ENCODE data around the gene S100A3.

S100A3 gene

DNA sequence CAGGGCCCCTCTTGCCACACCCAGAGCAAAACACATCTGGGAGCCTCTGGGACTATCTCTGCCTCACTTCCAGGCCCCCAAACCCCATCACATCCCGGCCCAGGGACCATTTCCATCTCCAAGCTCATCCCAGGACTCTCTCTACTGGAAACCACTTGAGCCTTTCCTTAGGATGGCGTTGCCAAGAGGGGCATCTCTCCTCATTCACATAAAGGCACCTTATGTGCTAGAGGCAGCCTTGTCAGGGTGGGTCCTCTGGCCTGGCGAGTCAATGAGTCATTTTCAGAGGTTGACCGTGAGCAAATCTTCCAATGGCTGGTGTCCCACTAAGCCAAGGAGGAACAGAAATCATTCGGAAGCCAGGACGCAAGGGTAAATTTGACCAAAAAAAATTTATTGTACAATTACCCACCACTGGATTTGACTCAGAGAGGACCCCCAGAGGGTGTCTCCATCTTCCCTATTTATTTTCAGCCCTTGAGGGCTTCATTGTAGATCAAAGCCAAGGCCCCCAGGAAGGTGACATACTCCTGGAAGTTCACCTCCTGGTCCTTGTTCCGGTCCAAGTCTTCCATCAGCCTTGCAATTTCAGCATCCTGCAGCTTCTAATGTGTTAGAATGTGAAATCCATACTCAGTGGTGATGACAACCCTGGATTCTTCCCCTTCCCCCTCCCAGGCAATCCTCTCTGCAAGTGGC lies 14.7 kb downstream of the S100A3 start:
- intact Hi-C loops (cut with DNase I; ENCODE audit: low total_unique reads): no loop called here
- peak; percentile 67 to 70 for DNase-seq
- H3K4me3 ChIP-seq: peak overlapping the region; percentile 72 to 94
- TF ChIP-seq, protein P1, sequence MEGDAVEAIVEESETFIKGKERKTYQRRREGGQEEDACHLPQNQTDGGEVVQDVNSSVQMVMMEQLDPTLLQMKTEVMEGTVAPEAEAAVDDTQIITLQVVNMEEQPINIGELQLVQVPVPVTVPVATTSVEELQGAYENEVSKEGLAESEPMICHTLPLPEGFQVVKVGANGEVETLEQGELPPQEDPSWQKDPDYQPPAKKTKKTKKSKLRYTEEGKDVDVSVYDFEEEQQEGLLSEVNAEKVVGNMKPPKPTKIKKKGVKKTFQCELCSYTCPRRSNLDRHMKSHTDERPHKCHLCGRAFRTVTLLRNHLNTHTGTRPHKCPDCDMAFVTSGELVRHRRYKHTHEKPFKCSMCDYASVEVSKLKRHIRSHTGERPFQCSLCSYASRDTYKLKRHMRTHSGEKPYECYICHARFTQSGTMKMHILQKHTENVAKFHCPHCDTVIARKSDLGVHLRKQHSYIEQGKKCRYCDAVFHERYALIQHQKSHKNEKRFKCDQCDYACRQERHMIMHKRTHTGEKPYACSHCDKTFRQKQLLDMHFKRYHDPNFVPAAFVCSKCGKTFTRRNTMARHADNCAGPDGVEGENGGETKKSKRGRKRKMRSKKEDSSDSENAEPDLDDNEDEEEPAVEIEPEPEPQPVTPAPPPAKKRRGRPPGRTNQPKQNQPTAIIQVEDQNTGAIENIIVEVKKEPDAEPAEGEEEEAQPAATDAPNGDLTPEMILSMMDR (IDR thresholded peaks at IDR 0.05): no peak
- peaks cover 0 to 9% (median 9%) of the 10 kb centered on the region in 3 donors for H3K36me3 ChIP-seq
- peak overlapping the region; percentile 93 to 99 for H3K27ac ChIP-seq
- peaks cover 0 to 54% (median 34%) of the 10 kb centered on the region in 4 donors for H3K4me1 ChIP-seq
- H3K9me3 ChIP-seq: no peaks in the 10 kb centered on the region
- no peaks in the 10 kb centered on the region for H3K27me3 ChIP-seq

DNA sequence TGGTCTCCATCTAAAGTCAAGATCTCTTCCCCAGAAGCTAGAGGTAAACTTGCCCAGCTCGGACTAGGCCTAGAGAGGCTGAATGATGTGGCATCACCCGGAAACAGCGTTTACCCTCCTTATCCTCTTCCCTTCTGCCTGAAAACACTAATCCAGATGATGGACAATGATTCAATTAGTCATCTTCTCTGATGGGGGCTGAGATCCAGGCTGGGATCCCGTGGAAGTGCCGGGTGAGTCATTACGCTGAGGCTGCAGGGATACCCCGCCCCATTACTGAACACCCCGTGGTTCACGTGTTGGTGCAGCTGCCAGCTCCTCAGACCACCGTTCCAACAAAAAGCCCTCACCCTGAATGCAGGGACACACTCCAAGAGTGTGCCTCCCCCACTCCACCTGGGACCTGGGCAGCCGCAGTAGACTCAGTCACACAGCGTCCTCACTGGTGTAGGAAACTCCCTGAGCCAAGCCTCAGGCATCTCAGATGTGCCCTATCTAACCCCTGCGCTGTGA lies 15.3 kb downstream of the S100A3 start:
- DNase-seq: peak; percentile 84 to 88
- Histone ChIP-seq H3K36me3 (peaks cover 0 to 9% (median 9%) of the 10 kb centered on the region in 3 donors), H3K27me3 (no peaks in the 10 kb centered on the region), H3K4me3 (peak overlapping the region; percentile 72 to 94), H3K4me1 (peaks cover 0 to 54% (median 34%) of the 10 kb centered on the region in 4 donors), H3K9me3 (no peaks in the 10 kb centered on the region), H3K27ac (peak overlapping the region; percentile 93 to 99)
- TF ChIP-seq, protein P1 (IDR thresholded peaks at IDR 0.05): no peak
- intact Hi-C loops (cut with DNase I; ENCODE audit: low total_unique reads): loop anchor here (1.0 kb wide), 1 partner anchor 34 kb away; no protein-coding TSS in a partner anchor

DNA sequence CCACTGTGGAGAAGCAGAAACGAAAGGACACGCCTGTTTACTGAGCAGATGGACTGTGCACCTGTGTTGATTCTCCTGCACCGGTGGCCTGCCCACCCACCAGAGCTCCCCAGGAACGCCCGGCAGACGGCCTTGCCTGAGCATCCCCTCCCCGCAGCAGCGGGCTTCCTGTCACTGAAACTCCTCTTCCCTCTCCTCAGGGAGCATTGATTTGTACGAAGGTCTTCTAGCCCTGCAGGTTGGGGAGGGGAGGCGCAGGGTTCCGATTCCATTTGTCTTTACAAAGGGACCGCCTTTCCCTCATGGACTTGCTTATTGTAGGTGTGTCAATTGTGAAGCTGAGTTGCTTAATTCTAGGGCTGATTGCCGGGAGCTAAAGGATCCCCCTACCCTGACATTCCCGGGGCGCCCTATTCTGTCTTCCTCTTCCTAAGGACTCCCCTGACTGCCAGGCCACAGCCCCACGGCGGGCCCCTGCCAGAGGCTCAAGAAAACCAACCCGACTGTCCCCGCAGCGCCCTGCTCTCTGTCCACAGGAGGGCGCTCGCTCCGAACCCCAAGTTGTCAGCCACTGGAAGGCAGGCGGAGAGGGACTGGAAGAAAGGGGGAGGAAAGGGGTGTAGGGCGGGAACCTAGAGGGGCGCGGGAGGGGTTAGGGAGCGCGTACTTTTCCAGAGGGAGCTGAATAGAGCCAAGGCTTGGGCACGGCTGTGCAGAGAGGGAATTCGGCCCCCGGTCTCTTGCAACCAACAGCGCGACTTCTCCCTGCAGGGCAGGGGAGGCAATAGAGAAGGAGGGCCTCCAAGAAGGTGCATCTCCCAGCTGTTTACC lies 16.1 kb downstream of the S100A3 start:
- Histone ChIP-seq H3K9me3 (no peaks in the 10 kb centered on the region), H3K36me3 (peaks cover 0 to 12% (median 9%) of the 10 kb centered on the region in 3 donors), H3K4me1 (peaks cover 0 to 54% (median 34%) of the 10 kb centered on the region in 4 donors), H3K27ac (peak overlapping the region; percentile 93 to 99), H3K4me3 (peak overlapping the region; percentile 72 to 94), H3K27me3 (no peaks in the 10 kb centered on the region)
- peak; percentile 92 to 95 for DNase-seq
- intact Hi-C loops (cut with DNase I; ENCODE audit: low total_unique reads): loop anchor here (1.0 kb wide), 1 partner anchor 34 kb away; no protein-coding TSS in a partner anchor
- TF ChIP-seq, protein P1 (IDR thresholded peaks at IDR 0.05): peak; percentile 88 to 96

DNA sequence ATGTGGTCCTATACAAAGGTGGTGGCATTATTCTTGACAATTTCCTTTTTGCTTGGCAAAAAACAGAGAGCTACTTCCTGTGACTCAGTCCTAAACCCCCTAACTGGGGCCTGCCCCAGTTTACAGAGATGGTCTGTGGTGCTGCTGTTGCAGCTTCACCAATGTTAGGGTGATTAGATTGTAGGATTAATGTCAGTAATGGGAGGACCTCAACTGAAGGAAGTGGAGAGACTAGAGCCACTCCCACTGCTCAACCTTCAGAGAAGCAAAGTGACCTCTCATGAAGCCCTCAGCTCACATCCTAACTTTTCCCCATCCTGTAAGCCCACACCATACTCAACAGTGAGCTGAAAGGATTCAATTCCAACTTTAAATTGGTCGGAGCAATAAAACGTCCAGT lies 16.9 kb downstream of the S100A3 start:
- intact Hi-C loops (cut with DNase I; ENCODE audit: low total_unique reads): no loop called here
- TF ChIP-seq, protein P1 (IDR thresholded peaks at IDR 0.05): no peak
- no peaks in the 10 kb centered on the region for H3K27me3 ChIP-seq
- no peaks in the 10 kb centered on the region for H3K9me3 ChIP-seq
- H3K4me3 ChIP-seq: no peak overlapping the region
- H3K36me3 ChIP-seq: peaks cover 0 to 15% (median 9%) of the 10 kb centered on the region in 3 donors
- H3K27ac ChIP-seq: peak overlapping the region; percentile 93 to 99
- no peak for DNase-seq
- peaks cover 0 to 56% (median 34%) of the 10 kb centered on the region in 4 donors for H3K4me1 ChIP-seq

DNA sequence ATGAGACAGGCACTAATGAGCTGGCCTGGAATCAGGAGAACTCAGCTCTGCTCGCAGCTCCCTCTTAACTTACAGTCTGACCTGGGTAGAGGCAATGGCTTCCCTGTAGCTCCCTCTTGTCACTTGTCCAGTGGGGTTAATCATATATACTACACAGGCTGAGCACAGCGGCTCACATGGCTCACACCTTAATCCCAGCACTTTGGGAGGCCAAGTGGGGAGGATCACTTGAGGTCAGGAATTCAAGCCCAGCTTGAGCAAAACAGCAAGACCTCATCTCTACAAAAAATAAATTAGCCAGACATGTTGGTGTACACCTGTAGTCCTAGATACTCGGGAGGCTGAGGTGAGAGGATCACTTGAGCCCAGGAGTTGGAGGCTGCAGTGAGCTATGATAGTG lies 17.4 kb downstream of the S100A3 start:
- peaks cover 0 to 51% (median 32%) of the 10 kb centered on the region in 4 donors for H3K4me1 ChIP-seq
- TF ChIP-seq, protein P1 (IDR thresholded peaks at IDR 0.05): no peak
- H3K9me3 ChIP-seq: no peaks in the 10 kb centered on the region
- H3K27me3 ChIP-seq: no peaks in the 10 kb centered on the region
- DNase-seq: no peak
- H3K4me3 ChIP-seq: no peak overlapping the region
- intact Hi-C loops (cut with DNase I; ENCODE audit: low total_unique reads): no loop called here
- peaks cover 0 to 15% (median 9%) of the 10 kb centered on the region in 3 donors for H3K36me3 ChIP-seq
- peak overlapping the region in 1 of 2 donors; percentile 93 for H3K27ac ChIP-seq

Measured in tibial artery (tissue), 4 donors.